ES-I3 (cell line): Measurements from ENCODE around the gene SEMA6A.

ENCODE experiments used
- H3K36me3 ChIP-seq: 2 replicates; pipeline ENCODE4 v1.6.1; 2013; ENCODE audit warnings: mild to moderate bottlenecking, low read length, control low read depth, moderate library complexity; ENCODE audit not compliant: insufficient read depth
- H3K4me1 ChIP-seq: 2 replicates; pipeline ENCODE4 v1.6.1; 2013; ENCODE audit warnings: mild to moderate bottlenecking, control low read depth, low read length; ENCODE audit not compliant: insufficient read depth
- H3K9ac ChIP-seq: 2 replicates; pipeline ENCODE4 v1.6.1; 2013; ENCODE audit warnings: low read depth, mild to moderate bottlenecking, low read length, moderate library complexity
- H3K9me3 ChIP-seq: 2 replicates; pipeline ENCODE4 v1.6.1; 2013; ENCODE audit warnings: mild to moderate bottlenecking, low read length, moderate library complexity; ENCODE audit not compliant: control insufficient read depth, insufficient read depth

The SEMA6A gene

GRCh38 chr5:116473706-116474105 is 100.9 kb downstream of the SEMA6A start:
- Histone ChIP-seq H3K9ac (no peak overlapping the region), H3K4me1 (peaks cover 5% of the 10 kb centered on the region), H3K36me3 (peaks cover 74% of the 10 kb centered on the region), H3K9me3 (no peaks in the 10 kb centered on the region)

- peaks cover 74% of the 10 kb centered on the region for H3K36me3 ChIP-seq
- H3K4me1 ChIP-seq: peaks cover 10% of the 10 kb centered on the region
- H3K9me3 ChIP-seq: no peaks in the 10 kb centered on the region
- H3K9ac ChIP-seq: no peak overlapping the region
These were observed 102.3 kb downstream of the SEMA6A start for GRCh38 chr5:116472274-116472673.

- Histone ChIP-seq H3K9ac (no peak overlapping the region), H3K36me3 (peaks cover 73% of the 10 kb centered on the region), H3K4me1 (peaks cover 7% of the 10 kb centered on the region), H3K9me3 (no peaks in the 10 kb centered on the region)
These were observed 105.0 kb downstream of the SEMA6A start for GRCh38 chr5:116469631-116470030.

GRCh38 chr5:116468583-116468982 is 106.0 kb downstream of the SEMA6A start:
- H3K9me3 ChIP-seq: no peaks in the 10 kb centered on the region
- peaks cover 11% of the 10 kb centered on the region for H3K4me1 ChIP-seq
- no peak overlapping the region for H3K9ac ChIP-seq
- peaks cover 78% of the 10 kb centered on the region for H3K36me3 ChIP-seq

- H3K36me3 ChIP-seq: peaks cover 74% of the 10 kb centered on the region
- no peaks in the 10 kb centered on the region for H3K9me3 ChIP-seq
- H3K9ac ChIP-seq: no peak overlapping the region
- H3K4me1 ChIP-seq: peaks cover 16% of the 10 kb centered on the region
These were observed 107.2 kb downstream of the SEMA6A start for GRCh38 chr5:116467465-116467843.

GRCh38 chr5:116466727-116467464 is 107.7 kb downstream of the SEMA6A start:
- Histone ChIP-seq H3K4me1 (peaks cover 21% of the 10 kb centered on the region), H3K9me3 (no peaks in the 10 kb centered on the region), H3K9ac (no peak overlapping the region), H3K36me3 (peaks cover 76% of the 10 kb centered on the region)

GRCh38 chr5:116465411-116465810 is 109.2 kb downstream of the SEMA6A start:
- H3K9ac ChIP-seq: no peak overlapping the region
- H3K4me1 ChIP-seq: peaks cover 30% of the 10 kb centered on the region
- no peaks in the 10 kb centered on the region for H3K9me3 ChIP-seq
- H3K36me3 ChIP-seq: peaks cover 73% of the 10 kb centered on the region

- Histone ChIP-seq H3K9ac (no peak overlapping the region), H3K36me3 (peaks cover 65% of the 10 kb centered on the region), H3K4me1 (peaks cover 30% of the 10 kb centered on the region), H3K9me3 (no peaks in the 10 kb centered on the region)
These were observed 110.4 kb downstream of the SEMA6A start for GRCh38 chr5:116464144-116464708.

GRCh38 chr5:116462500-116462899 is 112.1 kb downstream of the SEMA6A start:
- H3K9ac ChIP-seq: no peak overlapping the region
- peaks cover 23% of the 10 kb centered on the region for H3K4me1 ChIP-seq
- H3K9me3 ChIP-seq: no peaks in the 10 kb centered on the region
- H3K36me3 ChIP-seq: peaks cover 61% of the 10 kb centered on the region

GRCh38 chr5:116459301-116459700 is 115.3 kb downstream of the SEMA6A start:
- Histone ChIP-seq H3K4me1 (peaks cover 36% of the 10 kb centered on the region), H3K9me3 (no peaks in the 10 kb centered on the region), H3K36me3 (peaks cover 37% of the 10 kb centered on the region), H3K9ac (no peak overlapping the region)

- Histone ChIP-seq H3K36me3 (peaks cover 27% of the 10 kb centered on the region), H3K4me1 (peaks cover 32% of the 10 kb centered on the region)
These were observed 117.6 kb downstream of the SEMA6A start for GRCh38 chr5:116457062-116457461.

GRCh38 chr5:116456036-116456435 is 118.6 kb downstream of the SEMA6A start:
- no peaks in the 10 kb centered on the region for H3K9me3 ChIP-seq
- peaks cover 24% of the 10 kb centered on the region for H3K36me3 ChIP-seq
- H3K9ac ChIP-seq: no peak overlapping the region
- peaks cover 25% of the 10 kb centered on the region for H3K4me1 ChIP-seq

More at GRCh38 chr5:116457062-116457461, 117.6 kb downstream of the SEMA6A start:
- Histone ChIP-seq H3K9me3 (no peaks in the 10 kb centered on the region), H3K9ac (no peak overlapping the region)

GRCh38 chr5:116455061-116455460 is 119.6 kb downstream of the SEMA6A start:
- Histone ChIP-seq H3K36me3 (peaks cover 26% of the 10 kb centered on the region), H3K9me3 (no peaks in the 10 kb centered on the region), H3K9ac (no peak overlapping the region), H3K4me1 (peaks cover 32% of the 10 kb centered on the region)

- Histone ChIP-seq H3K9me3 (no peaks in the 10 kb centered on the region), H3K4me1 (peaks cover 38% of the 10 kb centered on the region)
These were observed 120.2 kb downstream of the SEMA6A start for GRCh38 chr5:116454417-116454927.

GRCh38 chr5:116453988-116454411 is 120.6 kb downstream of the SEMA6A start:
- Histone ChIP-seq H3K36me3 (peaks cover 36% of the 10 kb centered on the region), H3K4me1 (peaks cover 42% of the 10 kb centered on the region), H3K9ac (no peak overlapping the region), H3K9me3 (no peaks in the 10 kb centered on the region)

More at GRCh38 chr5:116454417-116454927, 120.2 kb downstream of the SEMA6A start:
- Histone ChIP-seq H3K9ac (no peak overlapping the region), H3K36me3 (peaks cover 31% of the 10 kb centered on the region)
